HL-60 (cell line): ENCODE measurements around the gene RIPPLY3.

ENCODE experiments used
- DNase-seq, 2 experiments: peaks; one replicate each; pipeline ENCODE4 v3.0.0-alpha.2; 2010 to 2020; ENCODE audit warnings: low read depth in 1 of 2, low spot score in 1 of 2
- H3K27ac ChIP-seq: fragments of 250-450 bp; sonication (Bioruptor Pico); replicated peaks from 2 replicates; pipeline ENCODE4 v1.5.1; 2020; ENCODE audit warnings: mild to moderate bottlenecking, moderate library complexity
- H3K27me3 ChIP-seq: fragments of 250-450 bp; sonication (Bioruptor Pico); 2 replicates; pipeline ENCODE4 v1.5.1; 2021; ENCODE audit warnings: mild to moderate bottlenecking, moderate library complexity; ENCODE audit not compliant: insufficient read depth, poor library complexity, severe bottlenecking
- H3K4me3 ChIP-seq: replicated peaks from 2 replicates; pipeline ENCODE4 v1.5.1; 2011; ENCODE audit warnings: mild to moderate bottlenecking, control low read depth, low read length; ENCODE audit not compliant: insufficient read depth
- CTCF ChIP-seq: IDR thresholded peaks from one replicate; pipeline ENCODE4 v1.5.1; 2011; ENCODE audit warnings: low read length, control low read depth, inconsistent platforms; ENCODE audit not compliant: insufficient read depth
- GABPA ChIP-seq: IDR thresholded peaks from 2 replicates; pipeline ENCODE4 v1.6.1; 2012; ENCODE audit warnings: low read depth
- POLR2AphosphoS5 ChIP-seq: IDR thresholded peaks from 2 replicates; pipeline ENCODE4 v1.6.1; 2012; ENCODE audit warnings: low read depth
- REST ChIP-seq: IDR thresholded peaks from 2 replicates; pipeline ENCODE4 v1.6.1; 2012; ENCODE audit warnings: low read depth; ENCODE audit not compliant: insufficient replicate concordance
- SPI1 ChIP-seq: IDR thresholded peaks from 2 replicates; pipeline ENCODE4 v1.6.1; 2012; ENCODE audit warnings: low read depth, mild to moderate bottlenecking, borderline replicate concordance

RIPPLY3 gene

GRCh38 chr21:37028570-37028969 lies 22.1 kb downstream of the RIPPLY3 start:
- Histone ChIP-seq H3K27ac (no peak overlapping the region), H3K4me3 (no peak overlapping the region), H3K27me3 (no peaks in the 10 kb centered on the region)
- no peak for DNase-seq
- no peak for TF ChIP-seq CTCF
- no peak for TF ChIP-seq GABPA
- TF ChIP-seq REST = no peak

GRCh38 chr21:37030864-37031263 lies 24.4 kb downstream of the RIPPLY3 start:
- Histone ChIP-seq H3K4me3 (no peak overlapping the region), H3K27ac (no peak overlapping the region), H3K27me3 (no peaks in the 10 kb centered on the region)
- DNase-seq = no peak
- no peak for TF ChIP-seq GABPA
- no peak for TF ChIP-seq CTCF
- TF ChIP-seq REST = no peak

- DNase-seq = no peak
- no peak for TF ChIP-seq POLR2AphosphoS5
- no peak for TF ChIP-seq SPI1
- no peak for TF ChIP-seq CTCF
- no peak for TF ChIP-seq GABPA
- no peak for TF ChIP-seq REST
- H3K4me3 ChIP-seq = no peak overlapping the region
- H3K27me3 ChIP-seq = no peaks in the 10 kb centered on the region
- H3K27ac ChIP-seq = no peak overlapping the region
These were observed 25.8 kb downstream of the RIPPLY3 start for GRCh38 chr21:37032293-37032692.
